NCI-H146 treated with DMSO at 0.1 percent for 48 hours (cell line): ENCODE results near the gene TTC28.
"Not testable (repeated sequence)": the region's sequence is repeated elsewhere in the genome, so short reads cannot be mapped to it uniquely, and the experiment has no call there.

ENCODE experiments used
- DNase-seq: peaks from one replicate; lab custom pipeline; 2025; ENCODE audit not compliant: unreplicated experiment; lab: John Stamatoyannopoulos, UW

TTC28 gene

DNA sequence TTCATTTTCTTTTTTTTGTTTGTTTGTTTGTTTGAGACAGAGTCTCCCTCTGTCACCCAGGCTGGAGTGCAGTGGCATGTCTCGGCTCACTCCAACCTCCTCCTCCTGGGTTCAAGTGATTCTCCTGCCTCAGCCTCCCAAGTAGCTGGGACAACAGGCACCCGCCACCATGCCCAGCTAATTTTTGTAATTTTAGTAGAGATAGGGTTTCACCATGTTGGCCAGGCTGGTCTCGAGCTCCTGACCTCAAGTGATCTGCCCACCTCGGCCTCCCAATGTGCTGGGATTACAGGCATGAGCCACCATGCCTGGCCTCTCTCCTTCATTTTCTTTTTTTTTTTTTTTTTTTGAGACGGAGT, 118.9 kb downstream of the TTC28 start:
- DNase-seq: not testable (repeated sequence)

DNA sequence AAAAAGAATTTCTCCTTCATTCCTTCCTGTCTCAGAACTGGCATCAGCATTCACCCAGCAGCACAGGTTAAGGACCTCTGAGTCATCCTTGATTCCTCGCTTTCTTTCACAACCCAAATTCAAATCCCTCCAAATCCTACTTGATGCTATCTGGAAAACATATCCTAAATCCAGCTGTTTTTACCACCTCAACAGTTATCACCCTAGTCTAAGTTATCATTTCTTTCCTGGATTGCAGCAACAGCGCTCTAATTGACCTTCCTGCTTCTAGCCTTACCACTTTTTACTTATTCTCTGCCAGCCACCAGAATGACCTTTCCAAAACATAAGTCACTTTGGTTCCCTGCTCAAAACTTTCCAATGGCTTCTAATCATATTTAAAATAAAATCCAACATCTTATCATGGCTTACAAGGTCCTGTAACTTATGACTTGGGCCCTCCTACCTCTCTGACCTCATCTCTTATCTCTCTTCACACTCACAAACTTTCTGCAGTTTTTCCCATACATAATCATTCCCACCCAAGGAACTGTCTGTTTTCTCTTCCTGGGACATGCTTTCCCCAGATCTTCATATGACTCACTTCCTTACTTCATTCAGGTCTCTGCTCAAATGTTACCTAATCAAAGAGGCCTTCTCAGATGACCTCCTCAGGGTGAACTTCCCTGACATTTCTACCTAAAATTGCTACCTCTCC, 119.4 kb downstream of the TTC28 start:
- no peak for DNase-seq

DNA sequence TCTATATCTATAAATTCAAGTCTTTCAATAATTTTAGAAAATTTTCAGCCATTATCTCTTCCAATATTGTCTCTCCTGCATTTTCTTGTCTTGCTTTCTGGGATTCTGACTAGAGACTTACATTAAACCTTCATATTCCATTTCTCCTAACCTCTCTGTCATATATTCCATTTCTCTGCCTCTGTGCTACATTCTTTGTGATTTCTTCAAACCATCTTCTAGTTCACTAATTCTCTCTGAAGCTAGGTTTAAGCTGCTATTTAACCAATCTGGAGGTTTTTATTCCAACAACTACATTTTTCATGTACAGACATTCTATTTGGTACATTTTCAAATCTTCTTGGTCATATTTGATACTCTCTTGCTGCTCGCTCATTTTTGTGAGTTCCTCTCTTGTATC, 122.5 kb downstream of the TTC28 start:
- DNase-seq: no peak

DNA sequence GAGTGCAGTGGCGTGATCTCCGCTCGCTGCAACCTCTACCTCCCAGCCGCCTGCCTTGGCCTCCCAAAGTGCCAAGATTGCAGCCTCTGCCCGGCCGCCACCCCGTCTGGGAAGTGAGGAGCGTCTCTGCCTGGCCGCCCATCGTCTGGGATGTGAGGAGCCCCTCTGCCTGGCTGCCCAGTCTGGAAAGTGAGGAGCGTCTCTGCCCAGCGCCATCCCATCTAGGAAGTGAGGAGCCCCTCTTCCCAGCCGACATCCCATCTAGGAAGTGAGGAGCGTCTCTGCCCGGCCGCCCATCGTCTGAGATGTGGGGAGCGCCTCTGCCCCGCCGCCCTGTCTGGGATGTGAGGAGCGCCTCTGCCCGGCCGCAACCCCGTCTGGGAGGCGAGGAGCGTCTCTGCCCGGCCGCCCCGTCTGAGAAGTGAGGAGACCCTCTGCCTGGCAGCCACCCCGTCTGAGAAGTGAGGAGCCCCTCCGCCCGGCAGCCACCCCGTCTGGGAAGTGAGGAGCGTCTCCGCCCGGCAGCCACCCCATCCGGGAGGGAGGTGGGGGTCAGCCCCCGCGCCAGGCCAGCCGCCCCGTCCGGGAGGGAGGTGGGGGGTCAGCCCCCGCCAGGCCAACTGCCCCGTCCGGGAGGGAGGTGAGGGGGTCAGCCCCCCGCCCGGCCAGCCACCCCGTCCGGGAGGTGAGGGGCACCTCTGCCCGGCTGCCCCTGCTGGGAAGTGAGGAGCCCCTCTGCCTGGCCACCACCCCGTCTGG, 126.4 kb downstream of the TTC28 start:
- DNase-seq: not testable (repeated sequence)

DNA sequence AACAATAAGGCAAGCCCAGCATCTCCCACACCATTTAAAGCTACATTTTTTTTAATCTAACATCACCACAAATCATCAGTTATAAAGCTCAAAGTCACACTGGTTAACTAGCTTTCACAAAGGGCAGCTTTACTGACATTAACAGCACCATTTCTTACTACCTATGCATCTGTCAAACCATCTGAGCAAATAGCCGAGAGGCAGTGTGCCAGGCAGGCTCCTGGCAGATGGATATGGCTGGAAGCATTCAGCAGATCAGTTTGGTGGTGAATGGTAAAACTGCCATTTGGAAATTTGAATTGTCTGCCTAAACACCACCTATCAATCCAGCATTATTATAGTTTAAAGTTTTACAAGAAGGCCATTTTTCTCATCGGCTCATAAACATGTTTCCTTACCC, 131.2 kb downstream of the TTC28 start:
- no peak for DNase-seq

DNA sequence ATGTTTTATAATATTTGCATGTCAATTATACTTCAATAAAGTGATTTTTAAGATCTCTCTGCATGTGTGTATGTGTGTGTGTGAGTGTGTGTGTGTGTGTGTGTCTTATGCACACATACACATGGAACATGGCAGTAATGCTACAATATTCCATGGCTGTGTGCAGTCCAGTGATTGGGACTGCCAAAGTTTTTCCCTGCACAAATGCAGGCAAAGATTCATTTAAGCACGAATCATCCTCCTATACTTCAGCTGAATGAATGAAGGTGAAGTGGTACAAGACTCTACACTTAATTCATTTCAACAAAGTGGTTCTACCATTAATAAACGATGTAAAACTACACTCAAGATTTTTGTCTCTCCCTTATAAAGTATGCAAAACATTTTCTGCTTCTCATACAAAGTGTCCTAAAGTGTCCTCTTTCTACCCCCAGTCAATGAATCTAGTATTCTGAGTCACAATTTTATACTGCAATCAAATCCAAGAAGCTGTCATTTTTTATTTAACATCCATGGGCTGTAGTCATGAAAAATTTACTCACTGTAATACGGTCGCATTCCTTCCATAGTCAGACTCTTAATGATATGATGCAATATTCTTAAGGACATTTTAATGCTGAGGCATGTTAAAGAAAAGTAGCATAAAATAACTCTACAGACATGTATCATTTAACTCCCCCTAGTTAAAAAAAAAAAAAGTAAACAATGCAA, 132.4 kb downstream of the TTC28 start:
- DNase-seq: no peak

DNA sequence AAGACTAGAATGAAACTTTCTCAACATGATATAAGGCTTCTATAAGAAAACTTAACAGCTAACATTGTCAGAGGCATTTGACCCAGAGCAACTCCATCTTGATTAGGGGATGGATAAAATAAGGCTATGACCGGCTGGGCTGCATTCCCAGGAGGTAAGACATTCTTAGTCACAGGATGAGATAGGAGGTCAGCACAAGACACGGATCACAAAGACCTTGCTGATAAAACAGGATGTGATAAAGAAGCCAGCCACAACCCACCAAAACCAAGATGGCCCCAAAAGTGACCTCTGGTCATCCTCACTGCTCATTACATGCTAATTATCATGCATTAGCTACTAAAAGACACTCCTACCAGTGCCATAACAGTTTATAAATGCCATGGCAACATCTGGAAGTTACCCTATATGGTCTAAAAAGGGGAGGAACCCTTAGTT, 135.2 kb downstream of the TTC28 start:
- DNase-seq: no peak

DNA sequence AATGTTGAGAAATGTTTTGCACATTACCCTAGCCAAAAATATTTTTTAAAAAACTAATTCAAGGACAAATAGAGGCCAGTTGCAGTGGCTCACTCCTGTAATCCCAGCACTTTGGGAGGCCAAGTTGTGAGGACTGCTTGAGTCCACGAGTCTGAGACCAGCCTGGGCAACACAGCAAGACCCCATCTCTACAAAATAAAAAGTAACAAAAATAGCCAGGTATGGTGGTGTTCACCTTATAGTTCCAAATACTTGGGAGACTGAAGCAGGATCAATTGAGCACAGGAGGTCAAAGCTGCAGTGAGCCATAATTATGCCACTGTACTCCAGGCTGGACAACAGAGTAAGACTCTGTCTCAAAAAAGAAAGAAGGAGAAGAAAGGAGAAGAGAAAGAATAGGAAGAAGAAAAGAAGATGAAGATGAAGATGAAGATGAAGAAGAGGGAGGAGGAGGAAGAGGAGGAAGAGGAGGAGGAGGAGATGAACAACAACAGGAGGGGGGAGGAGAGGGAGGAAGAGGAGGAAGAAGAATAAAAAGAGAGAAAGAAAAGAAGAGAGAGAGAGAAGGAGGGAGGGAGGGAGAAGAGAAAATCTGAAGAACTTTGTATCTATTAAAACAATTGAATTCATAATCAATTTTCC, 136.5 kb downstream of the TTC28 start:
- no peak for DNase-seq

DNA sequence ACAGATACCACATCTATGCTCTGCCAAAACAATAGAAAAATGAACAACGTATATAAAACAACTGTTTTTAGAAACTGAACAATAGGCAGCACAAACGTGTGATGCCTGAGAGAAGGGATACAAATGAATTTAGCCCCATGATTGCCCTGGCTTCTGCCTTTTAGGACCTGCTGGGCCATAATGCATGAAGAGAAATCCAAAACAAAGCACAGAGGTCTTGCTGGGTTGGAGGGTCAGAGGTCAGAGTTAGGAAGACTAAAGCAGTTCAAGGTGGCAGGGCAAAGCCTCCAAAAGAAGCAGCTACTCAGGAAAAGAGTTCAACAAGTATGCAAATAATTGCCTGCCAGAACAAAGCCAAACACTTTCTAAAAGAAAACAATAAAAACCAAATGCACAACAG, 138.5 kb downstream of the TTC28 start:
- DNase-seq: no peak

DNA sequence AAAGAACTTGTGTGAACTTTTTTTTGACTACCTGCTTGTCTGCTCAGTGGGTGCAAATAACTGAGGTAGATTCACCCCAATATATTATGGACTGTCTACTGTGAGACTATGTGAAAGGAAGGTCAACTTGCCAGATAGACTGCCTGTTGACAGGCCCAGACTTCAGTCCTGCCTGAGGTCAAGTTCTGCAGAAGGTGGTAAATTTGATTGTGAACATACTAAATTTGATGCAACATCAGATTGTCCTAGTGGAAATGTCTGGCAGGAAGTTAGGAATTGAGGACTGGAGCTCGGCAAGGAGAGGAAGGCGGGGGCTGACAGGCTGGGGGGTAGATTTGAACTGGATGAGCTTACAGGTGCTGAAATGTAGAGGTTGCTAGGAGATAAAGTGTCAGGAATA, 140.7 kb downstream of the TTC28 start:
- no peak for DNase-seq

DNA sequence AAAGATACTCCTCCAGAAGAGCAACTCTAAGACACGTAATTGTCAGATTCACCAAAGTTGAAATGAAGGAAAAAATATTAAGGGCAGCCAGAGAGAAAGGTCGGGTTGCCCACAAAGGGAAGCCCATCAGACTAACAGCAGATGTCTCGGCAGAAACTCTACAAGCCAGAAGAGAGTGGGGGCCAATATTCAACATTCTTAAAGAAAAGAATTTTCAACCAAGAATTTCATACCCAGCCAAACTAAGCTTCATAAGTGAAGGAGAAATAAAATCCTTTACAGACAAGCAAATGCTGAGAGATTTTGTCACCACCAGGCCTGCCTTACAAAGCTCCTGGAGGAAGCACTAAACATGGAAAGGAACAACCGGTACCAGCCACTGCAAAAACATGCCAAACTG, 149.1 kb downstream of the TTC28 start:
- not testable (repeated sequence) for DNase-seq

DNA sequence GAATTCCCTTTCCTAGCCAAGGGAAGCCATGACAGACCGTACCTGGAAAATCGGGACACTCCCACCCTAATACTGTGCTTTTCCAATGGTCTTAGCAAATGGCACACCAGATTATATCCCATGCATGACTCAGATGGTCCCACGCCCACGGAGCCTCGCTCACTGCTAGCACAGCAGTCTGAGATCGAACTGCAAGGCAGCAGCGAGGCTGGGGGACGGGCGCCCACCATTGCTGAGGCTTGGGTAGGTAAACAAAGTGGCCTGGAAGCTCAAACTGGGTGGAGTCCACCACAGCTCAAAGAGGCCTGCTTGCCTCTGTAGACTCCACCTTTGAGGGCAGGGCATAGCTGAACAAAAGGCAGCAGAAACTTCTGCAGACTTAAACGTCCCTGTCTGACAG, 150.5 kb downstream of the TTC28 start:
- DNase-seq: not testable (repeated sequence)

DNA sequence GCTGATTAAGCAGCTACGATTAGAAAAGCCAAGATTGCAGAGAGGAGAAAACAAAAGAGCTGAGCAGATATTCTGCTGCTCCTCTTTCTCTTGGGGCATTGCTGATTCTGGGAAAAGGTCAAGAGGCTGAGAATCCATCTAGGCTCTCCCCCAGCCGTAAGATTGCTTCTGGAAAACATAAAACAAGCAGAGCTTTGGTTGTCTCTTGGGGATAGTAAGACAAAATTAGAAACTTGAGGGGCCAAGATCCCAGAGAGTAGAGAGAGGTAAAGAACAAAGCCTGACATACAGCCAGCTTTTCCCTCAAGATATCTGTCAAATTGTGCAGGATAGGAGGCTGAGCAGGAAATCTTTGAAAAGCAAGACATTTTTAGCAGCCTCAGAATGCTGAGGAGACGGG, 158.2 kb downstream of the TTC28 start:
- no peak for DNase-seq

DNA sequence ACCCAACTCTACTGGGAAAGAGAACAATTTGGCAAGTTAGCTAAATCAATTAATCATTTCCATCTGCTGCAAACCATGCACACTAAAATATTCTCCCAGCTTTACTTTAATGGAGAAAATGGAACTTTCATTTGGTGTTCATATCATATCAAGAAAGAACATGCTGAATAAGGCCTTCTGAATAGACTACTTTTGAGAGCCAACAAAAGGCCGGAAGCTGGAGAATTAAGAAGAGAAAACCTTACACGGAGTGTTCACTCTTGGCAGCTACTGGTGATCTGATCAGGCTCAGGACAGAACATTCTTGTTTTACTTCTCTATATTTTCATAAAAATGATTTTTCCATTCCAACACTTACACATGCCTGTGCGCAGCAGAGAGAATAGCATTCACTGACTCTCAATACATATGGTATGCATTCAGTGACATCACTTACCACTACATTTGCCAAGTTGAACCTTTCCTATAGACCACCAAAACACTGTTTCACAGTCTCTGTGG, 165.3 kb downstream of the TTC28 start:
- no peak for DNase-seq

DNA sequence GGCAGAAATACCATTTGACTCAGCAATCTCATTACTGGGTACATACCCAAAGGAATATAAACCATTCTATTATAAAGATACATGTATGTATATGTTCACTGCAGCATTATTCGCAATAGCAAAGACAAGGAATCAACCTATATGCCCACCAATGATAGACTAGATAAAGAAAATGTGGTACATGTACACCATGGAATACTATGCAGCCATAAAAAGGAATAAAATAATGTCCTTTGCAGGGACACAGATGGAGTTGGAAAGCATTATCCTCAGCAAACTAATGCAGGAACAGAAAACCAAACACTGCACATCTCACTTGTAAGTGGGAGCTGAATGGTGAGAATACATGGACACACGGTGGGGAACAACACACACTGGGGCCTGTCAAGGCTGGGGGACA, 167.3 kb downstream of the TTC28 start:
- DNase-seq: not testable (repeated sequence)

DNA sequence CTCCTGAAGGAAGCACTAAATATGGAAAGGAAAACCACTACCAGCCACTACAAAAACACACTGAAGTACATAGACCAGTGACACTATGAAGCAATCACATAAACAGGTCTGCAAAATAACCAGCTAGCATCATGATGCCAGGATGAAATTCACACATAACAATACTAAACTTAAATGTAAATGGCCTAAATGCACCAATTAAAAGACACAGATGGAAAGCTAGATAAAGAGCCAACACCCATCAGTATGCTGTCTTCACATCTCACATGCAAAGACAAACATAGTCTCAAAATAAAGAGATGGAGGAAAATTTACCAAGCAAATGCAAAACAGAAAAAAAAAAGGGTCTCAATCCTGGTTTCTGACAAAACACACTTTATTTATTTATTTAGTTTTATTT, 171.7 kb downstream of the TTC28 start:
- no peak for DNase-seq

DNA sequence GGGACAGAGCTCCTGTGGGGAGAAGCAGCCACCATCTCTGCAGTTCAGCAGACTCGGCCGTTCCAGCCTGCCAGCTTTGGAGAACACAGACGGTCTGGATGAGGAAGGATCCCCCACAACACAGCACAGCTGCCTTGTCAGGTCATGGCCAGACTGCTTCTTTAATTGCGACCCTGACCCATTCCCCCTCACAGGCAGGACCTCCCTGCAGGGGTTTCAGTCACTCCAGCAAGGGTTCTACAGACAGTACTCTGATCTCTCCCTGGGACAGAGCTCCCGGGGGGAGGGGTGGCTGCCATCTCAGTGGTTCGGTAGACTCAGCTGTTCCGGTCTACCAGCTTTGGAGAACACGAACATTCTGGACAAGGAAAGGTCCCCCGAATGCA, 173.5 kb downstream of the TTC28 start:
- no peak for DNase-seq

DNA sequence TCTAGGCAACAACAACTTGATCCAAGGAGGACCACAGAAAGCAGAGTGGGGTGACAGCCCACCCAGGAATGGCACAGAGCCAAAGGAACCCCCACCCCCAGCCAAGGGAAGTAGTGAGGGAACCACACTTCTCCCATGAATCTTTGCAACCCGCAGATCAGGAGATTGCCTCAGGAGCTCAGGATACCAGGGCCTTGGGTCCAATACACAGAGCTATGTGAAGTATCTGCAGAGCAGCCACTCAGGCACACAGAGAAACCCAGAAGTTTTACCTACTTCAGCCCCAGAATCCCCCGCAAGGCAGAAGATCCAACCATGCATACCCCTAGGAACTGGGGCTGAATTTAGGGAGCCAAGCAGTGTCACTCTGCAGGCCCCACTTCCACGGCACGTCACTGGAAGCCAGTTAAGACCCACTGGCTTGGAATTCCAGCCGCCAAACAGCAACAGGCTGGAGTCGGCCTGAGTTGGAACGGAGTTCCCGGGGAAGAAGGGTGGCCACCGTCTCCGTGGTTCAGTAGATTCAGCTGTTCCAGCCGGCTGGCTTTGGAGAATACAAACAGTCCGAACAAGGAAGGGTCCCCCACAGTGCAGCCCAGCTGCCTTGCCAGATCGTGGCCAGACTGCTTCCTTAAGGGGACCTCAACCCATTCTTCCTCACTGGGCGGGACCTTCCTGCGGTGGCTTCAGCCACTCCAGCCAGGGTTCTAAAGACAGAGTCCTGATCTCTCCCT, 174.1 kb downstream of the TTC28 start:
- peak; percentile 31 for DNase-seq

DNA sequence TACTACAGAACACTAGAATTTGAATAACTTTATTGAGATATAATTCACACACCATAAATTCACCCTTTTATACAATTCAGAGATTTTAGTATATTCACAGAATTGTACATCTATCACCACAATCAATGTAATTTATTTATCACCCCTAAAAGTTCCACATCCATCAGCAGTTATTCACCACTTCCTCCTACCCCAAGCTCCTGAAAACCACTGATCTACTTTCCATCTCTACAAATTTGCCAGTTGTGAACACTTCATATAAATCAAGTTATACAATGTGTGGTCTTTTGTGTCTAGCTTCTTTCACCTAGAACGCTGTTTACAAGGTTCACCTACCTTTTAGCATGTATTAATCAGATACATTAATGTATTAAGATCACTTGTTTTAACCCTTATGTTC, 179.6 kb downstream of the TTC28 start:
- no peak for DNase-seq

DNA sequence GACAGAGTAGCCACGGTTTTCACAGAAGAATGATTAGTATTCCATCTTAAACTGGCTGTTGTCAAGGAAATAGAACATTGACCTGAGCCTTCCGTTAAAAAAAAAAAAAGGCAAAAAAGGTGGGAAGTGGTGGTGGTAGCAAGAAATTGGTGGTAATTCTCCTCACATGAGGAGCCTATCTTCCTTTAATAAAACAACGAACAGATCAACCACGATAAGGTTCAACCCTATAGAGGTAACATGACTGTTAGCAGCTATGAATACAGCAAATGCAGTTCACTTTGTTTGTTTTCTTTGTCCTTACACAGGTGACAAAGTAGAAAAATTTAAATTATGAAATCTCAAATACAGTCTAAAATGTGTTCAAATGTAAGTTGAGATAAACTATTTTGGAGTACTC, 181.6 kb downstream of the TTC28 start:
- DNase-seq: no peak

DNA sequence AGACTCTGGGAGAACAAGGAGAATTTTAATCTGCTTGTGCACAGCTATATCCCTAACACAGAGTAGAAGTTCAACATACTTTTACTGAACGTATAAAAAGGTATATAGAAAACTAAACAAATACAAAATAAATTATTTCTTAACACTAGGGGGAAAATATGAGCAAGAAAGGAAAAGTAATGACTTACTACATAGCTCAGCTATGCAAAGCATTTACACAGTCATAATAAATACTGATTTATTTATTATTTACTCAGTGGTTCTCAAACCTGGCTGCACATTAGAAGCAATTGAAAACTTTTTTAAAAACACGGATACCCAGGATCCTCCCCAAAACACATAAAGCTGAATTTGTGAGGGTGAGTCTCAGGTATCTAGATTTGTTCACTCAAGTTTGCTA, 182.5 kb downstream of the TTC28 start:
- no peak for DNase-seq
